Fibroblast of lung (primary cell): ENCODE data around the gene RBFOX1.

Experiments
- EZH2 ChIP-seq: IDR thresholded peaks from 2 replicates; pipeline ENCODE4 v1.5.1; 2012; ENCODE audit warnings: low read length, control low read depth, mild to moderate bottlenecking; ENCODE audit errors: missing control alignments
- TF ChIP-seq, protein P1 (sequence below), 2 donors: IDR thresholded peaks in 1 of 2; conservative IDR thresholded peaks in 1 of 2; 1 replicate in 1 of 2; 2 replicates in 1 of 2; pipeline ENCODE4 v1.5.1; 2011 to 2012; ENCODE audit warnings: low read length in 2 of 2, control low read depth in 1 of 2, inconsistent platforms in 1 of 2, low read depth in 1 of 2, mild to moderate bottlenecking in 1 of 2

DNA sequence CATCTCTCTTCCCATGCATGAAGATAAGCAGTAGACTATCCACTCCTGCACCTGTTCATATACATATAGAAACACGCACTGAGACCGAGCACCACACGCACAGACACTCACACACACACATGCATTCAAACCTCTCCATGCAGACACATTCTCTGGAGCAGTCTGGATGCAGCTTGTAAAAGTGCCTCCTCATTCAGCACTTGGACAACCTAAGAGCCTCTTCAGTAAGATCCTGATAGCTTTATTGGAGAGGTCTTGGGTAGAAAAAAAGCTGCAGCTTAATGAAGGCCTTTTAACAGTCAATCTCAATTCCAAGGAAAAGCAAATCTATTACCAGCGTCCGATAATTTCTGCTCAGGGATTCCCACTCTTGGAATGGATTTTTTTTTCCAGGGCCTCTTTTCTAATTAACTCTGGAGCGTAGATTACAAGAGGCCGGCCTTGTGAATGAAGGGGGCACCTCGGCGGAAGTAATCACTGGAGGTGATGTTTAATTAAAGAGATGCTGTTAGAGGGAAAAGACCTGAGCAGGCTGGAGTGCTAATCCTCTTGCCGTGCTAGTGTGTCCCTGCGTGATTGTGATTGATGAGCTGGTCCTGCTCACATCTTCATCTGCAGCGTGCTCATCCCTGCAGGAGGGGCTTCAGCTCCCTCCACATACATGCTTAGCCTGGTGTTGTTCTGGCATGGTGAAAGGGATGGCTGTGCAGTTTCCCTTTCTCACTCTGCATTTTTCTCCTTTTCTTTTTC is 155.1 kb downstream of the RBFOX1 start:
- TF ChIP-seq, protein P1, sequence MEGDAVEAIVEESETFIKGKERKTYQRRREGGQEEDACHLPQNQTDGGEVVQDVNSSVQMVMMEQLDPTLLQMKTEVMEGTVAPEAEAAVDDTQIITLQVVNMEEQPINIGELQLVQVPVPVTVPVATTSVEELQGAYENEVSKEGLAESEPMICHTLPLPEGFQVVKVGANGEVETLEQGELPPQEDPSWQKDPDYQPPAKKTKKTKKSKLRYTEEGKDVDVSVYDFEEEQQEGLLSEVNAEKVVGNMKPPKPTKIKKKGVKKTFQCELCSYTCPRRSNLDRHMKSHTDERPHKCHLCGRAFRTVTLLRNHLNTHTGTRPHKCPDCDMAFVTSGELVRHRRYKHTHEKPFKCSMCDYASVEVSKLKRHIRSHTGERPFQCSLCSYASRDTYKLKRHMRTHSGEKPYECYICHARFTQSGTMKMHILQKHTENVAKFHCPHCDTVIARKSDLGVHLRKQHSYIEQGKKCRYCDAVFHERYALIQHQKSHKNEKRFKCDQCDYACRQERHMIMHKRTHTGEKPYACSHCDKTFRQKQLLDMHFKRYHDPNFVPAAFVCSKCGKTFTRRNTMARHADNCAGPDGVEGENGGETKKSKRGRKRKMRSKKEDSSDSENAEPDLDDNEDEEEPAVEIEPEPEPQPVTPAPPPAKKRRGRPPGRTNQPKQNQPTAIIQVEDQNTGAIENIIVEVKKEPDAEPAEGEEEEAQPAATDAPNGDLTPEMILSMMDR (conservative IDR thresholded peaks at IDR 0.05 in 1 of 2, IDR thresholded peaks at IDR 0.05 in 1 of 2; ENCODE audit: low read depth in 1 of 2, low read length in 2 of 2): no peak
- TF ChIP-seq EZH2: no peak
